ENCODE data around the gene SAFB2.

Gene SAFB2

GRCh38 chr19:5557691-5558090, 64.9 kb downstream of the SAFB2 start:
- TF ChIP-seq CTCF (IDR thresholded peaks at IDR 0.05; ENCODE audit: insufficient read depth, missing control alignments): no peak
- no peak for FAIRE-seq
- DNase-seq (ENCODE audit: insufficient read length, low spot score): no peak

- DNase-seq (ENCODE audit: insufficient read length, low spot score) (no peak), FAIRE-seq (no peak)
- TF ChIP-seq CTCF (IDR thresholded peaks at IDR 0.05; ENCODE audit: insufficient read depth, missing control alignments): no peak
Measured at GRCh38 chr19:5554828-5555227, 67.7 kb downstream of the SAFB2 start.

GRCh38 chr19:5553892-5554291, 68.7 kb downstream of the SAFB2 start:
- no peak for TF ChIP-seq CTCF (IDR thresholded peaks at IDR 0.05; ENCODE audit: insufficient read depth, missing control alignments)
- peak; percentile 71 for DNase-seq (ENCODE audit: insufficient read length, low spot score)
- no peak for FAIRE-seq

GRCh38 chr19:5547881-5548280, 74.7 kb downstream of the SAFB2 start:
- TF ChIP-seq CTCF (IDR thresholded peaks at IDR 0.05; ENCODE audit: insufficient read depth, missing control alignments): peak; percentile 98
- FAIRE-seq (peak; percentile 61), DNase-seq (ENCODE audit: insufficient read length, low spot score) (peak; percentile 66)

GRCh38 chr19:5545984-5546383, 76.6 kb downstream of the SAFB2 start:
- DNase-seq (ENCODE audit: insufficient read length, low spot score): no peak
- no peak for TF ChIP-seq CTCF (IDR thresholded peaks at IDR 0.05; ENCODE audit: insufficient read depth, missing control alignments)
- FAIRE-seq: no peak

GRCh38 chr19:5545051-5545450, 77.5 kb downstream of the SAFB2 start:
- DNase-seq (ENCODE audit: insufficient read length, low spot score) (no peak), FAIRE-seq (no peak)
- TF ChIP-seq CTCF (IDR thresholded peaks at IDR 0.05; ENCODE audit: insufficient read depth, missing control alignments): no peak

GRCh38 chr19:5542665-5543064, 79.9 kb downstream of the SAFB2 start:
- peak; percentile 31 for TF ChIP-seq CTCF (IDR thresholded peaks at IDR 0.05; ENCODE audit: insufficient read depth, missing control alignments)
- DNase-seq (ENCODE audit: insufficient read length, low spot score) (no peak), FAIRE-seq (no peak)
